ENCODE results near the gene LCE1A.
A peak's percentile ranks its signal among the peaks of the same experiment; 100 is the strongest.

LCE1A gene, protein sequence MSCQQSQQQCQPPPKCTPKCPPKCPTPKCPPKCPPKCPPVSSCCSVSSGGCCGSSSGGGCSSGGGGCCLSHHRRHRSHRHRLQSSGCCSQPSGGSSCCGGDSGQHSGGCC

DNA sequence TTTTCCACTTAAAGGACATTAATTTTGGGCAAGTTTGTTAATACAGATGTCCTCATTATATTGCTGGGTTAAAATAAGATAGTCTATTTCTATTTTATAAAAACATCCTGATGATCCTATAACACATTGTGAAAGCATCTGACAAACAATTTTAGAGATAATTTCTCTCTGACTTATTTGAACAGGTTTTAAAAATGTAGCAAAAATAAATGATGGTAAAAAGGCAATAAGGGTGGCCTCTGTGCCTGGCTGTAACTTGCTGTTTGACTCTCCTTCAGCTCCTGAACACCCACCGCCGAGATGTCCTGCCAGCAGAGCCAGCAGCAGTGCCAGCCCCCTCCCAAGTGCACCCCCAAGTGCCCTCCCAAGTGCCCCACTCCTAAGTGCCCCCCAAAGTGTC, at the start of gene LCE1A:
Gene LCE1A (plus strand): TSS at position 301 of the 400 bp plus-strand sequence. CDS start 0 bp downstream, at position 301.
- DNase-seq, result no peak

DNA sequence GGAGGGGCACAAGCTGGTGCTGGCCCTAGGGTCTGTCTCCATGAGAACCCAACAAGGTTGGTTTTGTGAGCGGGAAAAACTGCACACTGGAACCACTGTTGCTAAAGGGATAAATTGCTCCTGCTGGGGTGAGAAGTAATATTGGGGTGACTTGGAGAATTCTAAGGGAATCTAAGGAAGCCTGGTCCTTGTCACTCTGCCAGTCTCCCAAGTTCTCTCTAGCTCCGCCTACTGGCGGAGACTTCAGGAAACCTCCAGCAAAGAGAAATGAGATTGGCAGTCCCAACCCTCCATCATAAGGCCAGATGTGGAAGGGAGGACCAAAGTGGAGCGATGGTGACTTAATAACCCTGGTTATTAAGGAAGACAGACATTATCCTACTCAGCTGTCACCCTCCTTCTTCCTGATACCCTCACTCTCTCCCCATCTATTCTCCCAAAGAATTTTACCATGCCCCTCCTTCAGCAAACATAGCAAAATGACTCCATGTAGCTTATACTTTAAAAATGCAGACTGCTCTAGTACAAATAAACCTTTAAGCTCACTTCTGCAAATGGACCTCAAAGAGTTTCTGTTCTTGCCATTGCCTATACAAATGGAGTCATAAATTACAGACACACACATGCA, 49.6 kb upstream of the LCE1A start:
- DNase-seq, result no peak

DNA sequence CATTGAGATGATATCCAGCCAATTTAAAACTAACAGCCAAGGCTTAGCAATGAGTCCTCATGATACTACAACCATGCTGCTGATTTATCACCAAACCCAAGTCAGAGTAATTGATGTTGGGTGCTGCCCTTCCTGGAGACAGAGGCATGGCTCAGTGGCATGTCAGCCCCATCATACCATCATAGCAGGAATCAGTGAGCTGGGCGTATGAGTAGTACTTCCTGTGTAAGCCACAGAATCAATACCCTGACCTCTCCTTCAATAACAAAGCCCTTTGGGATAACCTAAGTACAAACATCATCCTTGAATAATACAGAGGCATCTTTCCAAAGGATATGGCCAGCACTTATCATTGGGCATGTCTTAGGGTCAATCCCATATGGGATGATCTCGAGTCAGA, 44.2 kb upstream of the LCE1A start:
- DNase-seq, result no peak

DNA sequence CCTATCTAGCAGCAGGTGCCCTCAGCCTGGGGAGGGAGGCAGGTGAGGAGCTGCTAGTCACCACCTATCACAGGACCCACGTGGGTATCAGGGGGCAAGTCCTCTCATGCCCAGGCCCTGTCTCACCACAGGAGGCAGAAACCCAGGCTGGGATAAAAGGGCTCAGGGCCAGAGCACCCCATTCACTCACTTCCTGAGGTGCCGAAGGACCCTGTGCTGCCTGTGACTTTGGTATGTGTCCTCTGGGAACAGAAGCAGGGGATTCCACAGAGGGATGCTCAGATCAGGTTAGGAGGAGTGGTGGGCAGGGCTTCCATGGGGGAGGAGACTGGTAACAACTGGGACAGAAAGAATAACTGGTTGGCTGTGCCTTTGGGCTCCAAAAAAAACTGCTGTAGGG, 41.2 kb upstream of the LCE1A start, which contains the start of gene LCE1E:
Gene LCE1E (plus strand): TSS at position 181 of the 400 bp plus-strand sequence. CDS start 1,043 bp downstream, outside the sequence.
- no peak for DNase-seq

DNA sequence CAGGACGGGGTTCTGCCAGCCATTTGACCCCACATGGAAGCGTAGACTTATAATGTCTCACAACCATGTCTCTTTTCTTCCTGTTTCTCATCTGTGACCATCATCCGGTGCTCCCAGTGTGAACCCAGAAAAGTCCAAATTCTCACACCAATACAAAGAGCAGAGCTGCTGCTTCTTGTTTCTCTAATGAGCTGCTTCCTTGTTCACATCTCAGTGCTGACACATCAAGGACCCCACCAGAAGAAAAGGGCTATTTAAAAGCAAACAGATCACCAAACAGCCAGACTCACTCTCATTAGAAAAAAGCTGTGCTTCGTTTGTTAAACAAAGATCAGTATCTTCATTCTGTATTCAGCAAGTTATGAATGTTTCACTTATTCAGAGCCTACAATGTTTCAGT, 31.6 kb upstream of the LCE1A start:
- no peak for DNase-seq

DNA sequence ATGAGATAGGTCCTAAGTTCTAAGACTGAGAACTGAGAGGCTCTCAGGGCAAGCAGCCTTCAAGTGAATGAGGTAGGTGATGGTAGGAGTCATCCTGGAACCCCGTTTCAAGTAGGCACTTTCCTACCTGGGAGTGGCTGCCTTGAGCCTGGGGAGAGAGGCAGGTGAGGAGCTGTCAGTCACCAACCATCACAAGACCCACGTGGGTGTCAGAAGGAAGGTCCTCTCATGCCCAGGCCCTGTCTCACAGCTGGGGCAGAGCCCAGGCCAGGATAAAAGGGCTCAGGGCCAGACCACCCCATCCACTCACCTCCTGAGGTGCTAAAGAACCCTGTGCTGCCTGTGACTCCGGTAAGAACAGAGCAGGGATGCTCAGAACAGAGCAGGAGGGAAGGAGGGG, 30.9 kb upstream of the LCE1A start, which contains the start of gene LCE1D:
Gene LCE1D (plus strand): TSS at position 301 of the 400 bp plus-strand sequence. CDS start 1,074 bp downstream, outside the sequence.
- no peak for DNase-seq

DNA sequence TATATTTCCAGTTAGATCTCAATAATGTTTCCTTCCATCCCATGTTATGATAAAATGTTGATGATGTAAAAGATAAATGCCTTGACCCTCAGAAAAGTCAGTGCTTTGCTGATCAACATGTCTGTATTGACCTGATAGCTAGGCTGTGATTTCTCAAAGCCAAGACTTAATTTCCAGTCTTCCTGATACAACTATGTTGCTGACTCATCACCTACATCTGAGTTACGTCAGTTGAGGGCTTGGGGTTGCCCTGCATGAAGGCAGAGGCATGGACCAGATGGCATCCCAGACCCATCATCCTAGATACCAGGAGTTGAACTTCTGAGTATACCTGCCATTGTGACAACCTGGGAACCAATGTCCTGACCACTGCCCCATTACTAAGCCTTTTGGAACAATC, 25.9 kb upstream of the LCE1A start:
- DNase-seq, result no peak

DNA sequence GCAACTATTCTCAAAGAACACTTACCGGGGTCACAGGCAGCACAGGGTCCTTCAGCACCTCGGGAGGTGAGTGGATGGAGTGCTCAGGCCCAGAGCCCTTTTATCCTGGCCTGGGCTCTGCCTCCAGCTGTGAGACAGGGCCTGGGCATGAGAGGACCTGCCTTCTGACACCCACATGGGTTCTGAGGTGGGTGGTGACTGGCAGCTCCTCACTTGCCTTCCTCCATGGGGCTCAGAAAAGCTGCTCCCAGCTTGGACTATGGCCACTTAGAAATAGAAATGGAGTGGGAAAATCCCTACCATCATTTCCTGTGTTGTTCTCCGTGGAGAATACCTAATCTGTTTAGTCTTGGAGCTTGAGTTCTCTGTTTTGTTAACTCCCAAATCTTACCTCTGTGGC, 20.7 kb upstream of the LCE1A start, which contains the start of gene LCE1C:
Gene LCE1C (minus strand): TSS at position 76 of the 400 bp plus-strand sequence. CDS start 1,173 bp downstream, outside the sequence.
- DNase-seq, result no peak

DNA sequence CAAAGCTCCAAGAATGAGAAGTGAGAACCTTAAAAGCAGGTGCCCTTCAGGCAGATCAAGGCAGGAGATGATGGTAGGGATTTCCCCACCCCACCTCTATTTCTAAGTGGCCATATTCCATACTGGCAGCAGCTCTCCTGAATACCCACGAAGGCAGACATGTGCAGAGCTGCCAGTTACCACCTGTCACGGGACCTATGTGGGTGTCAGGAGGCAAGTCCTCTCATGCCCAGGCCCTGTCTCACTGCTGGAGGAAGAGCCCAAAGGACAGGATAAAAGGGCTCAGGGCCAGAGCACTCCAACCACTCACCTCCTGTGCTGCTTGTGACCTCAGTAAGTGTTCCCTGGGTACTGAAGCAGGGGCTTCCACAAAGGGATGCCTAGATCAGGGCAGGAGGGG, 16.2 kb upstream of the LCE1A start:
- no peak for DNase-seq

DNA sequence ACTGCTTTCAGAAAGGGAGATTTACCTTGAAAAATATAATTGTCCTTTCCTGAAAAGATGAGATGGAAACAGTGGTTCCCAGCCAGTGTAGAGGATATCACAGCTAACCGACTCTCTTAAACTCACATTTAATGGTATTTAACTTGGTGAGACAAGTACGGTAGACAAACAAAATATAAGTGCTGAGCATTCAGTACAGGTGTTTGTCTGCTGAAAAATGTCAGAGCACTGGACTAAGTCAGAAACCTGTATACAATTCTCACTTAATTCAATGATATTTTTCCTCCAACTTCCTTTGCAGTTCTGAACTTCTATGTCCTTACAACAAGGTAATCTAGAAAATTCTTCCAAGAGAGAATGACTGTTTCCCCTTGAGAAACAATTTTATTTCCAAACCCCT, 15.6 kb upstream of the LCE1A start, which contains the start of gene LCE1B:
Gene LCE1B (plus strand): TSS at position 301 of the 400 bp plus-strand sequence. CDS start 476 bp downstream, outside the sequence.
- no peak for DNase-seq

DNA sequence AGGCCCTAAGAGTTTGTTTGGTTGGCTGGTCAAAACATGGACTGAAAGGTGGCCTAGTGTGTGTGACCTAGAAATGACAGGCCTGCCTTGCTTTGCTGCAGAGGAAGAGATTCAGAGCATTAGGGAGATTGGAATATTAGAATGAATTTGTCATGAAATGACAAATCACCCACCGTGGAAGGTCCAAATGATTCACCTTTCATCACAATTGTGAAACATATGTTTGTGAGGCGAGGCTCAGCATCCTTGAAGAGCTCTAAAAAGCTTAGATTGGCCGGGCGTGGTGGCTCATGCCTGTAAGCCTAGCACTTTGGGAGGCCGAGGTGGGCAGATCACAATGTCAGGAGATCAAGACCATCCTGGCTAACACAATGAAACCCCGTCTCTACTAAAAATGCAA, 10.0 kb upstream of the LCE1A start:
- DNase-seq, result no peak

DNA sequence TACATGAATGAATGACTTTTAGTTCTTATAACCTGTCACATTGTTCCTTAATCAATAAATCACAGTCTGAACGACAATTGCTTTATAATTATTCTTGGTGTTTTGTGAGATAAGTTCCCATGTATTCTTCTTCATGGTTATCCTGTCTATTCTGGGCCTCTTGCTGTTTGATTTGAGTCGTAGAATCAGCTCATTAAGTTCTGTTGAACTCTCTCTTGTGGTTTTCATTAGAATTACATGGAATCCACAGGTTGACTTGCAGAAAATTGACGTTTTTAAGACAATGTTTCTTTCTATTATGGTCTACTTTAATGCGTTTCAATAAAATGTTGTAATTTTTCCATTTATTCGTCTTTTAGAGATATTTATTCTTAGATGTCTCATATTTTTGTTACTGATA, 4.0 kb upstream of the LCE1A start:
- DNase-seq, result no peak

DNA sequence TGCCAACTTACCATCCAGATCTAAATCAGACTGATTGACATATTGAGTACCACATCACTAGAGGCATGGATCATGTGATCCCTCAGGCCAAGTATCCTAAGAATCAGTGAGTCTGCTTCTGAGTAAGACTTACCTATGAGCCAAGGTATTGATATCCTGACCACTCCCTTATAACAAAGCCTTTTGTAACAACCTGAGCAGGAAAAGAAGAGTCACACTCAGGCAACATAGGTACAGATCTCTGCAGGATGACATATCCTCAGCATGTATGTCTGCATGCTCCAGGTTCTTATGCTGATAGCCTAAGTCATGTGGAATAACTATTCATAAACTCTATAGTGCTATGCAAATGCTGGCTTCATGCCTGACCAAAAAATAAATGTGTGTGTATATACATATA, 2.3 kb upstream of the LCE1A start:
- DNase-seq, result no peak

DNA sequence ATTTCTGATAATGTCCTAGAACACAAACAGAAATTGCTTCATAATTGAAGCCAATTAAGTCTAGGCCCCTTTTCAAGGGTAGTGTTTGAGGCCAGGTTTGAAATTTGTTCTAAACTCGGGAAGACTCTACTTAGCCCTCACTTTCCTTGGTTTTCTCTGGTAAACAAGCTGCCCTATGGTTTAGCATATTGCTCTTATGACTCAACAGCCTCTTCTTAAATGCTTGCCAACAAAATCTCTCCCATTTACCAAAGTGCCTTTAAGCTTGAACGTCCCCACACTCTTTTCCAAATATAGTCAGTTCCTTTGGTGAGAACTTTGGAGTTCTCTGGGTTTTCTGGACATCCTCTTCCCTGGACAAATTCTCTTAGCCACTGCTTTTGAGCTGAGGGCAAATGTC, 9.6 kb downstream of the LCE1A start:
- DNase-seq, result no peak

DNA sequence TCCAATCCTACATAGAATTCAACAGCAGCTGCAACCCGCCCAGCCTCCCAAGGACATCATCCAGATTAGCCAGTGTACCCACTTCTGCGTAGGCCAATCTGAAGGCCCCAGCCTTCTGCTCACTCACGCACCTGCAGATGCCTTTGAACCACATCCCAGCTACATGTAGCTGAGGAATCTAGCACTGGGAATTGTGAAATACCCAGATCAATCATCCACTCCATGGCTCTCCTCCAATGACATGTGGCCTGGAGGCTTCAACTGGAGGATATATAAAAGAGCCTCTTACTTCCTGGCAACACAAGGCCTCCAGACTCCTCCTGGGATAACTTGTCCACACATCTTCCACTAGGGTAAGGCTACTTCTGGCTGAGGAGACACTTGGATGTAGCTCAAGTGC, 15.3 kb downstream of the LCE1A start, which contains the start of gene LCE6A:
Gene LCE6A (plus strand): TSS at position 301 of the 400 bp plus-strand sequence. CDS start 665 bp downstream, outside the sequence.
- DNase-seq, result no peak

DNA sequence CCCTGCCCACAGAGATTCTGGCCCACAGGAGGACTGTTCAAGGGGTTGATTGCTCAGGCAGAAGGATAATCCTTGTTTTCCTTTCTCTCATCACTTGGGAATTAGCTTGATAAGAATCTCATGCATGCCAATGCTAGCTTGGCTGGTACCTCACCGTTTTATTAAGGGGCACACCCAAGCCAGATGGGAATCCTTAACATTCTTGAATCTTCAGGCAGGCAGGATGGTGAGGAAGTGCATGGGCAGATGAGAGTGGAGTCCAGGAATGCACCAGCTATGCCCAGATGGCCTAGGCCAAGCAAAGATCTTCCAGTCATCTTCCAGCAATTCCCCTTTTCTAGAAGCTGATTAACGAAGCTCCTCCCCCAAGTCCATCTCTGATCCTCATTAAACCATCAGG, 28.4 kb downstream of the LCE1A start:
- no peak for DNase-seq

DNA sequence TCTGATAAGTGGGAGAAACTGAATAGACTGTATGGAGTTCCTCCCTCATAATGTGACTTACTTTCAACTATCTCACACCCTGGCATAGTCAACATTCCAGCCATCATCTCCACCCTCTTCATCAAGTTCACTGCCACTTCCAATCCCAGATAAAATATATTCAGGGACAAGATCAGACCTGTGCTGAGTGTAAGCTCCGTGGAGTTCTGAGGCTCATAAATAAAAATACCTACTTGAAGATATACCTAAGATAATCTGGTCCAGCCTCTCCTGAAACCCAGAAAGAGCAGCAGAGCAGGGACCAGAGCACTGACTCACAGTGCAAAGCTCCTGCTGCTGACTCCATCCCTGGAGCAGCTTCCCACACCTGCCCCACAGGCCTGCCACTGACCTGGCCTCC, 30.8 kb downstream of the LCE1A start:
- no peak for DNase-seq

DNA sequence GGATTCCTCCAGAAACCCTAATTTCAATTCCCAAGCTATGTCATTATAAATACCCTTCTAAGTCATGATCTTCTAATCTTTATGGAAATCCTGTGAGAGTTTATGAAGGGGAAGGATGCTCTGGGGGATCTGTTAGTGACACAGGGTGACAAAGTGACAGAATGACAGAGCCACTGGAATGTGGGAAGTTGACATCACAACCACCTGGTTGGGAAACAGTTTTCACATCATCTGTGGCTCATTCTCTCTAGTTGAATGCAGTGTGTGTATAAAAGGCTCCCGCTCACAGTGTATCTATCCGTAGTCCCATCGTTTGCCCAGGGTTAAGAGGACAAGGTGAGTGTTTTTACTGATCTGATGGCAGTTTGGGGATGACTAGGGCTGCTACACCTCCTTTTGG, 32.4 kb downstream of the LCE1A start, which contains the start of gene LCE7A:
Gene LCE7A (plus strand): TSS at position 301 of the 400 bp plus-strand sequence. CDS start 702 bp downstream, outside the sequence.
- no peak for DNase-seq

DNA sequence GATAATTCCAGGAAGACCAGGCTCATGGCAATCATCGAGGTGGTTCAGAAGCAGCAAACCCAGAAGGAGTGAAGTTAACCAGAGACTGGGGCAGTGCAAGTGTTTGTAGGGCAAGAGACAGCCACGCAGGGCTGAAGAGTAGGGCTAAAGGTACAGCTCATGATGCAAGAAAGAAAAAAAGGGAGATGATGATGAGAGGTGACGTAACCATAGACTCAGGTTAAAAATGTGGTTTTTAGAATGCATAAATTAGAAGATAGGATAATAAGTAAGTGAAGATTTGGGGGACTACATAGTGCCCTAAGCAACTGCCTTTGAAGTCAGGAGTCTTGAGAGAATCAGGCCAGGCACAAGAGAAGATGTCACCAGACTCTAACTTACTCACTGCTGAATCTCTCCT, 32.9 kb downstream of the LCE1A start:
- DNase-seq, result no peak

DNA sequence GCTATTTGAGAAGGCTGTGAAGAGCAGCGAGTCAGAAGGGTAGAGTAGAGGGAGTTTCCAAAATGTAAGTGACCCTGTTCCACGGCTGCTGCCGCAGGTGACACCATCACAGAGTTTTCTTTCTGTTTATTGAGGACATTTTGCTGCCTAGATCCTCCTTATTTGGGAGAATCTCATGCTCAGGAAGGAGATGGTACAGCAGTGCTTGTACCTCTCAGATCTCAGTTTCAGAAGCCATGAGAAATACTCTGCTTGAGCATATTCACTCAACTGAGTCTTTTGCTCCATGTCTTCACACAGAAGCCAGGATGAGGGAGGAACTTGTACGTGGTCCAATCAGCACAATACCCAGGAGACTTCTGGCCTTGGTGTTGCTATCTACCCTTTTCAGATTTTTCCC, 34.1 kb downstream of the LCE1A start:
- DNase-seq, result no peak

DNA sequence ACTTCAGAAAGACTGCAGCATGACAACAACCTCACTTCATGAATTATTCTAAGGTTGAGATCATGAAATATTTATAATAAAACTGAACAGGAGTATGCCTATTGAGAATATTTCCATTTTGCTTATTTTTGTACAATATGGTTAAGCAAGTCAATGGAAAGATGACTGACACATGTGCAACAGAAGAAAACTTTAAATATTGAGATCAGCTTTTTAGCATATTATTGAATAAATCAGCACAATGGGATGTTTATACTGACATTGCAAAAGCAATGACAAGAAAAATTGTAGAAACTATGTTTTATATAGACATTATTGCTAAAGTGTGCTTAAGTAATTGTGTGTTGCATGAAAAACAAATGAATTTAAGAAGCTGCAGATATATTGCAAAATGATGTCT, 37.2 kb downstream of the LCE1A start:
- DNase-seq, result no peak

DNA sequence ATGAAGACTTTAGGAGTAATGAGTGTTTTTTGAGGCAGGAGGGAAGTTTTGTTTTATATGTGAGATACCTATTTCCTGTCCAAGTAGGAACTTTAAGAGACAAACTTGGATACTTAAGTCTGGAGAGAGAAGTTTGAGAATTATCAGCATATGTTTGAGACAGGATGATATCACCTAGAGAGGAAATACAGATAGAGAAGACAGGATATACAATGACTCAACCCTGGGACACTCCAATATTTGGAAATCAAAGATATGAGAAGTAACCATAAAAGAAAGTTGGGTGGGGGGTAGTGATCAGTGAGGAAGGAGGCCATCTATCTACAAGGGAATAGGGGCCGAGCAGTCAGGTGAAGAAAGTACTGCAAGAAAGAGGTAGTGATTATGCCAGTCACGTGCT, 39.0 kb downstream of the LCE1A start:
- DNase-seq, result no peak

DNA sequence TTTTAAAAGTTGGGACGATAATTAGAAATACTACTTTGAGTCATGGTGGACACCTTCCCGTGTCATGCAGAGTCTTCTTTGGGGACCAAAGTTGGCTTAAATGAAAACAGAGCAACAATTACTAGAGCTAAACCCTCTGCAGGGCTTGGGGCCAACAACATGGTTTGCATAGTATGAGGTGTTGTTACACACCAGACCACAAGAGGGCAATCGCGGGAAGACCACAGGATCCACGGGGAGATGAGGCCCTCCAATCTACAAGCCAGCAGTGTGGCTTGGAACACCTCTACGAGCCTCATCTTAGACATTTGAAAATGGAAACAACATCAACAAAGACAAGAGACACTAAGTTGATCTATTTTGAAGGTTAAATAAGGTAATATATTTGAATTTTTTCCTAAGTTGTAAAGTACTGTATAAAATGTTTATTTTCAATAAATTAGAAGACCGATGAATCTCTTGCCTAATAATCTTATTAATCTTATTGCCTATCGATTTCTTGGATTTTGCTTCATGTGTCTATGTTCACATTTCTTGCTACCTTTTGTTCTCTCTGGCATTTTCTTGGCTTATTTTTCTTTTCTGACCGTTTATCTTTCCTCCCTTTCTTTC, 42.6 kb downstream of the LCE1A start:
- peak; percentile 28 for DNase-seq
